Measurements from ENCODE around the gene MEAK7. TPM values are rescaled to one million over a fixed set of nuclear protein-coding genes. Genes with fewer than 3 reads are reported as not detected.

The MEAK7 gene
- total and polyA plus RNA-seq, 2 donors (not counting 1 experiment from before 2014, with no cell fraction given): 17.3 to 23.4 TPM

DNA sequence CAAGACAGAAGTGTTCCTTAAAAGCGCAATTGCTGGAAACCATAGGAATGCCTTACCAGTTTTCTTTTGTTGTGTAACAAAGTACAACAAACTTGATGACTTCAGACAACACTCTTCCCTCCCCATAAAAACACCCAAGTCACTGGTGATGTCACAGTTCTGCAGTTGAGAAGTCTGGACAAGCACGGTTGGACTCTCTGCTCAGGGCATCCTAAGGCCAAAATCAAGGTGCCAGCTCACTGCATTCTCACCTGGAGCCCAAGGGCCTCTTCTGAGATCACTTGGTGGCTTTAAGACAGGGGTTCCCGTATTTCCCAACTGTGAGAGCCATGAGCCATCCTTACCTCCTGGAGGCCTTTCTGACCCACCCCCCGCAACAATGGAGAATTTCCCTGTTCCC is 45.6 kb upstream of the MEAK7 start:
- H3K9me3 ChIP-seq (ENCODE audit: control insufficient read depth, insufficient read depth, low read depth, low read length): no peaks in the 10 kb centered on the region
- H3K79me2 ChIP-seq (ENCODE audit: control insufficient read depth, insufficient read depth, low read length): no peaks in the 10 kb centered on the region
- H3K9ac ChIP-seq (ENCODE audit: insufficient read depth, low read length): no peak overlapping the region
- no peaks in the 10 kb centered on the region for H3K36me3 ChIP-seq (ENCODE audit: control insufficient read depth, insufficient read depth, low read length)
- no peaks in the 10 kb centered on the region for H3K4me1 ChIP-seq (ENCODE audit: control insufficient read depth, extremely low read depth, insufficient read depth, low read length)
- DNase-seq (ENCODE audit: low read depth in 2 of 2): no peak
- H4K20me1 ChIP-seq (ENCODE audit: control insufficient read depth, extremely low read depth, insufficient read depth, low read length): no peaks in the 10 kb centered on the region
- H3K4me2 ChIP-seq (ENCODE audit: extremely low read depth, insufficient read depth, low read length): no peak overlapping the region
- no peak overlapping the region for H3K27ac ChIP-seq (ENCODE audit: insufficient read depth, low read length)
- TF ChIP-seq EZH2 (IDR thresholded peaks at IDR 0.05; ENCODE audit: low read length, missing control alignments): no peak
- TF ChIP-seq, protein P1, sequence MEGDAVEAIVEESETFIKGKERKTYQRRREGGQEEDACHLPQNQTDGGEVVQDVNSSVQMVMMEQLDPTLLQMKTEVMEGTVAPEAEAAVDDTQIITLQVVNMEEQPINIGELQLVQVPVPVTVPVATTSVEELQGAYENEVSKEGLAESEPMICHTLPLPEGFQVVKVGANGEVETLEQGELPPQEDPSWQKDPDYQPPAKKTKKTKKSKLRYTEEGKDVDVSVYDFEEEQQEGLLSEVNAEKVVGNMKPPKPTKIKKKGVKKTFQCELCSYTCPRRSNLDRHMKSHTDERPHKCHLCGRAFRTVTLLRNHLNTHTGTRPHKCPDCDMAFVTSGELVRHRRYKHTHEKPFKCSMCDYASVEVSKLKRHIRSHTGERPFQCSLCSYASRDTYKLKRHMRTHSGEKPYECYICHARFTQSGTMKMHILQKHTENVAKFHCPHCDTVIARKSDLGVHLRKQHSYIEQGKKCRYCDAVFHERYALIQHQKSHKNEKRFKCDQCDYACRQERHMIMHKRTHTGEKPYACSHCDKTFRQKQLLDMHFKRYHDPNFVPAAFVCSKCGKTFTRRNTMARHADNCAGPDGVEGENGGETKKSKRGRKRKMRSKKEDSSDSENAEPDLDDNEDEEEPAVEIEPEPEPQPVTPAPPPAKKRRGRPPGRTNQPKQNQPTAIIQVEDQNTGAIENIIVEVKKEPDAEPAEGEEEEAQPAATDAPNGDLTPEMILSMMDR (conservative IDR thresholded peaks at IDR 0.05 in 1 of 2, IDR thresholded peaks at IDR 0.05 in 1 of 2; ENCODE audit: low read depth in 1 of 2, low read length in 2 of 2): no peak
- no peak overlapping the region for H2AFZ ChIP-seq (ENCODE audit: low read length)
- no peaks in the 10 kb centered on the region for H3K27me3 ChIP-seq (ENCODE audit: control insufficient read depth, insufficient read depth, low read length)
- no peak overlapping the region for H3K4me3 ChIP-seq (replicated peaks in 1 of 4; ENCODE audit: control extremely low read depth in 1 of 4, insufficient read depth in 1 of 4, low read depth in 3 of 4, low read length in 4 of 4)

GRCh38 chr16:84548971-84549844 is 44.7 kb upstream of the MEAK7 start:
- Histone ChIP-seq H3K79me2 (ENCODE audit: control insufficient read depth, insufficient read depth, low read length) (no peaks in the 10 kb centered on the region), H3K27ac (ENCODE audit: insufficient read depth, low read length) (no peak overlapping the region), H4K20me1 (ENCODE audit: control insufficient read depth, extremely low read depth, insufficient read depth, low read length) (no peaks in the 10 kb centered on the region), H3K9ac (ENCODE audit: insufficient read depth, low read length) (no peak overlapping the region), H2AFZ (ENCODE audit: low read length) (peak overlapping the region; percentile 63), H3K4me2 (ENCODE audit: extremely low read depth, insufficient read depth, low read length) (no peak overlapping the region), H3K4me3 (replicated peaks in 1 of 4; ENCODE audit: control extremely low read depth in 1 of 4, insufficient read depth in 1 of 4, low read depth in 3 of 4, low read length in 4 of 4) (no peak overlapping the region), H3K4me1 (ENCODE audit: control insufficient read depth, extremely low read depth, insufficient read depth, low read length) (no peaks in the 10 kb centered on the region), H3K36me3 (ENCODE audit: control insufficient read depth, insufficient read depth, low read length) (no peaks in the 10 kb centered on the region), H3K27me3 (ENCODE audit: control insufficient read depth, insufficient read depth, low read length) (no peaks in the 10 kb centered on the region), H3K9me3 (ENCODE audit: control insufficient read depth, insufficient read depth, low read depth, low read length) (no peaks in the 10 kb centered on the region)
- peak in 1 of 2 donors; percentile 34 for DNase-seq (ENCODE audit: low read depth in 2 of 2)
- TF ChIP-seq, protein P1 (conservative IDR thresholded peaks at IDR 0.05 in 1 of 2, IDR thresholded peaks at IDR 0.05 in 1 of 2; ENCODE audit: low read depth in 1 of 2, low read length in 2 of 2): no peak
- no peak for TF ChIP-seq EZH2 (IDR thresholded peaks at IDR 0.05; ENCODE audit: low read length, missing control alignments)

GRCh38 chr16:84548508-84548907 is 44.0 kb upstream of the MEAK7 start:
- no peak for DNase-seq (ENCODE audit: low read depth in 2 of 2)
- H3K9me3 ChIP-seq (ENCODE audit: control insufficient read depth, insufficient read depth, low read depth, low read length): no peaks in the 10 kb centered on the region
- H3K79me2 ChIP-seq (ENCODE audit: control insufficient read depth, insufficient read depth, low read length): no peaks in the 10 kb centered on the region
- H2AFZ ChIP-seq (ENCODE audit: low read length): no peak overlapping the region
- H4K20me1 ChIP-seq (ENCODE audit: control insufficient read depth, extremely low read depth, insufficient read depth, low read length): no peaks in the 10 kb centered on the region
- H3K9ac ChIP-seq (ENCODE audit: insufficient read depth, low read length): no peak overlapping the region
- H3K4me2 ChIP-seq (ENCODE audit: extremely low read depth, insufficient read depth, low read length): no peak overlapping the region
- H3K36me3 ChIP-seq (ENCODE audit: control insufficient read depth, insufficient read depth, low read length): no peaks in the 10 kb centered on the region
- no peak overlapping the region for H3K27ac ChIP-seq (ENCODE audit: insufficient read depth, low read length)
- H3K27me3 ChIP-seq (ENCODE audit: control insufficient read depth, insufficient read depth, low read length): no peaks in the 10 kb centered on the region
- no peak overlapping the region for H3K4me3 ChIP-seq (replicated peaks in 1 of 4; ENCODE audit: control extremely low read depth in 1 of 4, insufficient read depth in 1 of 4, low read depth in 3 of 4, low read length in 4 of 4)
- no peaks in the 10 kb centered on the region for H3K4me1 ChIP-seq (ENCODE audit: control insufficient read depth, extremely low read depth, insufficient read depth, low read length)
- TF ChIP-seq, protein P1 (conservative IDR thresholded peaks at IDR 0.05 in 1 of 2, IDR thresholded peaks at IDR 0.05 in 1 of 2; ENCODE audit: low read depth in 1 of 2, low read length in 2 of 2): no peak
- TF ChIP-seq EZH2 (IDR thresholded peaks at IDR 0.05; ENCODE audit: low read length, missing control alignments): no peak

Data from fibroblast of lung (primary cell).